B cell (primary cell): ENCODE measurements around the gene PDPK1. TPM values are rescaled to one million over a fixed set of nuclear protein-coding genes. Genes with fewer than 3 reads are reported as not detected.

Experiments
- ATAC-seq: fragments of 200-7000 bp; cut with Tn5 transposase; one replicate; pipeline ENCODE4 v1.10.0; 2021; ENCODE audit warnings: low read depth, mild to moderate bottlenecking, moderate number of reproducible peaks, moderate library complexity
- CTCF ChIA-PET: fragments of 350-600 bp; sonication (Branson Sonifier 250); formaldehyde crosslinking; loops from one replicate; lab custom pipeline; 2021; ENCODE audit warnings: antibody characterized with exemption, inconsistent platforms; lab: Charles Lee
- POLR2A ChIA-PET: fragments of 350-600 bp; sonication (Branson Sonifier 250); formaldehyde crosslinking; loops from one replicate; lab custom pipeline; 2021; ENCODE audit warnings: antibody characterized with exemption; lab: Charles Lee
- DNase-seq: peaks from one replicate; pipeline ENCODE4 v3.0.0; 2013
- H2AFZ ChIP-seq: 2 replicates; pipeline ENCODE4 v1.6.1; 2012; ENCODE audit warnings: mild to moderate bottlenecking, low read depth, low read length; ENCODE audit not compliant: insufficient read depth, poor library complexity, severe bottlenecking
- H3K27ac ChIP-seq, 2 donors: 1 replicate in 1 of 2; 2 replicates in 1 of 2; pipeline ENCODE4 v1.5.1; 2012 to 2013; ENCODE audit warnings: low read length in 2 of 2, mild to moderate bottlenecking in 2 of 2, moderate library complexity in 1 of 2
- H3K27me3 ChIP-seq, 4 experiments: fragments of 200-600 bp in 1 of 4; sonication (generic) in 1 of 4; replicated peaks in 1 of 4; 1 replicate in 2 of 4; 2 replicates in 2 of 4; pipeline versions ENCODE4 v1.6.1 to v1.7.0; 2013 to 2016; ENCODE audit warnings: low read length in 3 of 4, mild to moderate bottlenecking in 2 of 4, mixed read lengths in 1 of 4, moderate library complexity in 1 of 4; ENCODE audit not compliant: insufficient read depth in 4 of 4, control insufficient read depth in 3 of 4; ENCODE audit errors: control extremely low read depth in 1 of 4
- H3K36me3 ChIP-seq, 2 experiments: replicated peaks in 1 of 2; 1 replicate in 1 of 2; 2 replicates in 1 of 2; pipeline versions ENCODE4 v1.6.1 to v1.7.1; 2013; ENCODE audit warnings: low read length in 1 of 2; ENCODE audit not compliant: insufficient read depth in 2 of 2, control insufficient read depth in 1 of 2; ENCODE audit errors: control extremely low read depth in 1 of 2, extremely low read depth in 1 of 2
- H3K4me1 ChIP-seq, 2 donors: fragments of 200-600 bp in 1 of 2; sonication (generic) in 1 of 2; 1 replicate in 1 of 2; 2 replicates in 1 of 2; pipeline versions ENCODE4 v1.5.1 to v1.6.1; 2013 to 2017; ENCODE audit warnings: low read length in 2 of 2; ENCODE audit not compliant: control insufficient read depth in 2 of 2, insufficient read depth in 2 of 2
- H3K4me2 ChIP-seq: replicated peaks from 2 replicates; pipeline ENCODE3; 2012; ENCODE audit warnings: mild to moderate bottlenecking, low read depth, low read length; ENCODE audit not compliant: poor library complexity, severe bottlenecking
- H3K4me3 ChIP-seq, 5 experiments: fragments of 200-600 bp in 1 of 5; sonication (generic) in 1 of 5; 1 replicate in 3 of 5; 2 replicates in 2 of 5; pipeline versions ENCODE4 v1.5.1 to v1.7.0; 2011 to 2016; ENCODE audit warnings: low read length in 4 of 5, mild to moderate bottlenecking in 4 of 5, low read depth in 2 of 5, control low read depth in 1 of 5, moderate library complexity in 1 of 5; ENCODE audit not compliant: insufficient read depth in 1 of 5; ENCODE audit errors: control extremely low read depth in 1 of 5, extremely low read depth in 1 of 5
- H3K79me2 ChIP-seq: fragments of 200-600 bp; sonication (generic); one replicate; pipeline ENCODE4 v1.6.0; 2016; ENCODE audit warnings: low read length; ENCODE audit not compliant: control insufficient read depth, insufficient read depth
- H3K9ac ChIP-seq: fragments of 200-600 bp; sonication (generic); 2 replicates; pipeline ENCODE4 v1.6.1; 2017; ENCODE audit warnings: mild to moderate bottlenecking, low read length, moderate library complexity
- H3K9me3 ChIP-seq, 3 donors: one replicate each; pipeline versions ENCODE4 v1.6.1 to v1.7.1; 2013; ENCODE audit warnings: low read length in 2 of 3; ENCODE audit not compliant: control insufficient read depth in 2 of 3, insufficient read depth in 1 of 3; ENCODE audit errors: control extremely low read depth in 1 of 3
- H4K20me1 ChIP-seq: 2 replicates; pipeline ENCODE4 v1.6.0; 2012; ENCODE audit warnings: mild to moderate bottlenecking, low read length; ENCODE audit not compliant: insufficient read depth, control insufficient read depth, poor library complexity, severe bottlenecking
- H3K27ac Mint-ChIP-seq: one replicate; pipeline ENCODE4 v1.8.0; 2021; ENCODE audit warnings: mixed read lengths
- H3K27me3 Mint-ChIP-seq: one replicate; pipeline ENCODE4 v1.8.0; 2021; ENCODE audit warnings: mixed read lengths
- H3K4me1 Mint-ChIP-seq: one replicate; pipeline ENCODE4 v1.8.0; 2021; ENCODE audit warnings: mixed read lengths
- H3K4me3 Mint-ChIP-seq: one replicate; pipeline ENCODE4 v1.8.0; 2021; ENCODE audit warnings: mixed read lengths
- H3K9me3 Mint-ChIP-seq: one replicate; pipeline ENCODE4 v1.8.0; 2022; ENCODE audit warnings: mixed read lengths; ENCODE audit not compliant: insufficient read depth
- EZH2 ChIP-seq: IDR thresholded peaks from 2 replicates; pipeline ENCODE4 v1.6.1; 2012; ENCODE audit warnings: borderline replicate concordance, low read depth, mild to moderate bottlenecking, moderate library complexity, low read length; ENCODE audit not compliant: insufficient read depth, poor library complexity, severe bottlenecking
- WGBS: methylation state at CpG from one replicate; pipeline ENCODE4 v1.1.5; 2013; ENCODE audit warnings: missing lambda C conversion rate; ENCODE audit not compliant: insufficient coverage; 5-methylcytosine and 5-hydroxymethylcytosine counted together
- intact Hi-C: fragments of 100-400 bp; cut with micrococcal nuclease; formaldehyde crosslinking; loops from one replicate; pipeline ENCODE4 v1.10.0; 2022
- polyA plus RNA-seq: library from polyadenylated mRNA; depleted of rRNA; stranded (reverse); fragments of >200 nt; gene quantifications from 2 replicates; pipeline ENCODE4 v1.2.3, GENCODE V29; 2012
- total RNA-seq, 2 donors: library from RNA; stranded (reverse); fragments of 120-200 nt in 1 of 2; gene quantifications; 1 replicate in 1 of 2; 2 replicates in 1 of 2; pipeline versions ENCODE4 v1.2.3 to v1.2.4, GENCODE V29; 2013 to 2022
- TF ChIP-seq, protein P1 (sequence below): fragments of 200-600 bp; IDR thresholded peaks from one replicate; pipeline ENCODE4 v1.8.0; 2022; ENCODE audit warnings: antibody characterized with exemption, mild to moderate bottlenecking

PDPK1 gene
- total and polyA plus RNA-seq, 2 donors (not counting 1 experiment from before 2014, with no cell fraction given) = 32.5 to 84.1 TPM

DNA sequence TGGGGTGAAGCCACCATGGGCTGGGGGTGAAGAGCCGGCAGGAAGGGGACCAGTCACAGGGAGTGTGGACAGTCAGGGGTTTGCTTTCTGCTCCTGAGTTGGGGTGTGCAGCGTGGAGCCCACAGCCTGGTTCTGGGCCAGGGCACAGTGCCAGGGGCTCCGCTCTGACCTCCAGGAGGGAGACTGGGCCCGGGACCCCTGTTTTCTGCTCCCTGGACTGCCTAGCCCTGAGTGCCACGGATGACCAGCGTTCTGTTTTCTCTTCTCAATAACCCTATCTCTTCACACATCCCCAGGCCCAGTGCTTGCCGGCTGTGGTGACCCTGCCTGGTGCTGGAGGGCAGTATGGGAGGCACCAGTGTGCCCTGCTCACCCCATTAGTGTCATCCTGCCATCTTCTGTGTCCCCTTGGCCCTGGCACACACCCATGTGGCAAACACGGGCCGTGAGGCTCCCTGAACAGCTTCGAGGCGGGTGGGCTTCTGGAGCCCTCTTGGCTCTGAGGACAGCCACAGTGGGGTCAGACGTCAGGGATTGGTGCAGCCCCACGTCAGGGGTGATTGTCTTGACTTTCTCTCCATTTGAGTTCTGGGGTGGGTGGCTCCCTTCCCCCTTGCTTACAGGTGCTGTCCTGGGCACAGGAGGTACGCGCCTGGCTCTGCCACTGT lies 7.7 kb upstream of the PDPK1 start:
- Histone ChIP-seq H4K20me1 (peaks cover 16% of the 10 kb centered on the region), H3K9me3 (no peaks in the 10 kb centered on the region), H3K27ac (no peak overlapping the region), H3K79me2 (peaks cover 41% of the 10 kb centered on the region), H3K4me3 (no peak overlapping the region), H3K36me3 (peaks cover 0 to 42% of the 10 kb centered on the region in 2 experiments), H3K4me2 (no peak overlapping the region), H3K9ac (no peak overlapping the region), H3K27me3 (no peaks in the 10 kb centered on the region), H3K4me1 (peaks cover 8 to 24% of the 10 kb centered on the region in 2 donors), H2AFZ (no peak overlapping the region)
- H3K27ac Mint-ChIP-seq = no peak overlapping the region
- H3K27me3 Mint-ChIP-seq = no peaks in the 10 kb centered on the region
- no peak for DNase-seq
- no peak for ATAC-seq
- TF ChIP-seq, protein P1, sequence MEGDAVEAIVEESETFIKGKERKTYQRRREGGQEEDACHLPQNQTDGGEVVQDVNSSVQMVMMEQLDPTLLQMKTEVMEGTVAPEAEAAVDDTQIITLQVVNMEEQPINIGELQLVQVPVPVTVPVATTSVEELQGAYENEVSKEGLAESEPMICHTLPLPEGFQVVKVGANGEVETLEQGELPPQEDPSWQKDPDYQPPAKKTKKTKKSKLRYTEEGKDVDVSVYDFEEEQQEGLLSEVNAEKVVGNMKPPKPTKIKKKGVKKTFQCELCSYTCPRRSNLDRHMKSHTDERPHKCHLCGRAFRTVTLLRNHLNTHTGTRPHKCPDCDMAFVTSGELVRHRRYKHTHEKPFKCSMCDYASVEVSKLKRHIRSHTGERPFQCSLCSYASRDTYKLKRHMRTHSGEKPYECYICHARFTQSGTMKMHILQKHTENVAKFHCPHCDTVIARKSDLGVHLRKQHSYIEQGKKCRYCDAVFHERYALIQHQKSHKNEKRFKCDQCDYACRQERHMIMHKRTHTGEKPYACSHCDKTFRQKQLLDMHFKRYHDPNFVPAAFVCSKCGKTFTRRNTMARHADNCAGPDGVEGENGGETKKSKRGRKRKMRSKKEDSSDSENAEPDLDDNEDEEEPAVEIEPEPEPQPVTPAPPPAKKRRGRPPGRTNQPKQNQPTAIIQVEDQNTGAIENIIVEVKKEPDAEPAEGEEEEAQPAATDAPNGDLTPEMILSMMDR = no peak
- TF ChIP-seq EZH2 = no peak
- peaks cover 19% of the 10 kb centered on the region for H3K4me1 Mint-ChIP-seq
- ChIA-PET CTCF (no interaction called here), POLR2A (interaction anchor here (1.1 to 3.4 kb wide), 2 partner anchors 9 kb away, joined by 3 to 66 read pairs; partner anchors contain the start of gene AMDHD2)
- intact Hi-C loops = no loop called here
- peak overlapping the region; percentile 64 for H3K4me3 Mint-ChIP-seq
- no peaks in the 10 kb centered on the region for H3K9me3 Mint-ChIP-seq
- 94% methylated on average over 13 of the region's 15 CpGs for whole genome bisulfite sequencing

DNA sequence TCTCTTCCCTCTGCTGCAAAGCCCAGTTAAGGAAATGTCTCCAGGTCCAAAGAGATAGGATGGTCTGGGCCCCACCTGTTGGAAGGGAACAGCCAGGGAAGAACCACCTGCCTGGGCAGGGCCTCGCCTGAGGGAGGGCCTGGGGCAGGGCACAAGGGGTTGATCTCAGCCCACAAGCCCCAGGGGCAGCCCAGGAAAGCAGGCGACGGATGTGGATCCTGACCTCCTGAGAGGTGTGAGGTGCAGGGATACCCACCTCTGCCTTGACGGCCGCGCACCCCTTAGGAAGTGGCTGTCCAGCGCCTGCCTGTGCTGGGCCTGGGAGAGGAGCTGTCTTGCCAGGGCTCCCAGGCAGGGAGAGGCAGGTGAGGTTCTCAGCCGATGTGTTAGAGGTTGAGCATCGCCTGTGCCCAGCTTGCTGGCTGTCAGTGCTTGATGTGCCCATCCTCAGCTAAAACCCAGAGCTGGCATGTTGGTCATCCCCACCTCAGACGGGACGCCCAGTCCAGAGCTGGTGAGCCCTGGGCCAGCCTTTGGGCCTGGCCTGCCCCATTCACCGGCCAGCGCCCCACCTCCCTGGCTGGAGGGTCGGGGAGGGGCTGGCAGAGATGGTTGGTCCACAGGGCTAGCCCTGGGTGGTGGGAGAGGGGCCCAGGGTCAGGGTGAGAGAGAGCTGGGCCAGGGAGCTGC lies 7.0 kb upstream of the PDPK1 start:
- Histone ChIP-seq H3K36me3 (peaks cover 0 to 40% of the 10 kb centered on the region in 2 experiments), H2AFZ (no peak overlapping the region), H3K4me2 (peak overlapping the region; percentile 98), H3K9me3 (no peaks in the 10 kb centered on the region), H3K9ac (peak overlapping the region; percentile 81), H3K27me3 (no peaks in the 10 kb centered on the region), H3K4me1 (peaks cover 8 to 24% of the 10 kb centered on the region in 2 donors), H4K20me1 (peaks cover 16% of the 10 kb centered on the region), H3K79me2 (peaks cover 40% of the 10 kb centered on the region), H3K4me3 (peak overlapping the region in 3 of 5 experiments; percentile 77 to 84 (median 80)), H3K27ac (peak overlapping the region; percentile 91 to 96)
- Mint-ChIP-seq H3K9me3 (no peaks in the 10 kb centered on the region), H3K4me3 (peak overlapping the region; percentile 94), H3K27ac (peak overlapping the region; percentile 97), H3K4me1 (peaks cover 19% of the 10 kb centered on the region), H3K27me3 (no peaks in the 10 kb centered on the region)
- ATAC-seq (no peak), DNase-seq (no peak)
- TF ChIP-seq EZH2 = no peak
- TF ChIP-seq, protein P1 = no peak
- intact Hi-C loops = no loop called here
- CTCF ChIA-PET = interaction anchor here (1.0 to 2.0 kb wide), 2 partner anchors 10 to 30 kb away, joined by 3 to 11 read pairs; partner anchors contain the start of gene AMDHD2
- WGBS = 97% methylated on average over 14 of the region's 14 CpGs
- POLR2A ChIA-PET = interaction anchor here (2.6 to 3.4 kb wide), 2 partner anchors 10 to 16 kb away, joined by 25 to 66 read pairs; partner anchors contain the start of genes AMDHD2 and ATP6V0C
